Thymus (tissue), 11 donors: Measurements from ENCODE around the gene CDHR3. TPM values are rescaled to one million over a fixed set of nuclear protein-coding genes. Genes with fewer than 3 reads are reported as not detected.

Experiments
- DNase-seq, 9 donors: peaks; one replicate each; pipeline ENCODE4 v3.0.0-alpha.2; 2013; ENCODE audit warnings: low spot score in 9 of 9, low read depth in 6 of 9, missing footprints in 1 of 9
- H3K27ac ChIP-seq, 2 donors: one replicate each; pipeline ENCODE4 v1.5.1; 2013; ENCODE audit warnings: control low read depth in 1 of 2, low read depth in 1 of 2, low read length in 1 of 2, mild to moderate bottlenecking in 1 of 2, moderate library complexity in 1 of 2
- H3K27me3 ChIP-seq, 2 donors: one replicate each; pipeline ENCODE4 v1.5.1; 2013; ENCODE audit warnings: low read length in 1 of 2; ENCODE audit not compliant: control insufficient read depth in 2 of 2, insufficient read depth in 1 of 2
- H3K36me3 ChIP-seq, 2 donors: one replicate each; pipeline ENCODE4 v1.5.1; 2013; ENCODE audit warnings: low read length in 1 of 2, mild to moderate bottlenecking in 1 of 2, moderate library complexity in 1 of 2; ENCODE audit not compliant: control insufficient read depth in 2 of 2, insufficient read depth in 2 of 2
- H3K4me1 ChIP-seq, 2 donors: one replicate each; pipeline ENCODE4 v1.5.1; 2013; ENCODE audit warnings: low read length in 2 of 2; ENCODE audit not compliant: control insufficient read depth in 2 of 2, insufficient read depth in 2 of 2
- H3K4me3 ChIP-seq, 2 donors: one replicate each; pipeline ENCODE4 v1.5.1; 2013; ENCODE audit warnings: low read length in 2 of 2, control low read depth in 1 of 2, mild to moderate bottlenecking in 1 of 2
- H3K9me3 ChIP-seq, 2 donors: one replicate each; pipeline ENCODE4 v1.5.1; 2013; ENCODE audit warnings: low read length in 1 of 2, mild to moderate bottlenecking in 1 of 2; ENCODE audit not compliant: control insufficient read depth in 2 of 2, insufficient read depth in 1 of 2
- WGBS: extraction: QIAGEN DNeasy Blood & Tissue Kit; methylation state at CpG from one replicate; pipeline ENCODE4 v1.1.7; 2013; 5-methylcytosine and 5-hydroxymethylcytosine counted together
- polyA plus RNA-seq: library from polyadenylated mRNA; stranded (reverse); fragments of 200-250 nt; gene quantifications from one replicate; pipeline ENCODE4 v1.2.3, GENCODE V29; 2013
- total RNA-seq: library from RNA; stranded (reverse); fragments of 120-200 nt; gene quantifications from one replicate; pipeline ENCODE4 v1.2.4, GENCODE V29; 2013
- donor health status: healthy.

CDHR3 gene
- total and polyA plus RNA-seq, 2 donors: 2.2 TPM

DNA sequence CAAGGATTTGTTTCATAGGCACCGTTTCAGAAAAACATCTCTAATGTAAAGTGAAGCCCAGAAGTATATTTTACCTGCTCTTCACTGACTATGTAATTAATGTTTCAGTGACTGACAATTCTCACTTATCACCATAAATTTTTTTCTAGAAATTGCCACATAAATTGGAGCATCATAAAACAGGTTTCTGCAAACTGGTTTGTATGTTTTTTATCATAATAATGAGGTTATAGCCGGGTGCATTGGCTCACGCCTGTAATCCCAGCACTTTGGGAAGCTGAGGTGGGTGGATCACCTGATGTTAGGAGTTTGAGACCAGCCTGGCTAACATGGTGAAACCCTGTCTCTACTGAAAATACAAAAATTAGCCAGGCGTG, 109.6 kb downstream of the CDHR3 start:
- Histone ChIP-seq H3K27me3 (no peaks in the 10 kb centered on the region), H3K27ac (peak overlapping the region; percentile 97 to 100), H3K4me3 (no peak overlapping the region), H3K36me3 (no peaks in the 10 kb centered on the region), H3K9me3 (no peaks in the 10 kb centered on the region), H3K4me1 (peaks cover 36 to 69% of the 10 kb centered on the region in 2 donors)
- no peak for DNase-seq
- 77% methylated on average over 4 of the region's 4 CpGs for WGBS

DNA sequence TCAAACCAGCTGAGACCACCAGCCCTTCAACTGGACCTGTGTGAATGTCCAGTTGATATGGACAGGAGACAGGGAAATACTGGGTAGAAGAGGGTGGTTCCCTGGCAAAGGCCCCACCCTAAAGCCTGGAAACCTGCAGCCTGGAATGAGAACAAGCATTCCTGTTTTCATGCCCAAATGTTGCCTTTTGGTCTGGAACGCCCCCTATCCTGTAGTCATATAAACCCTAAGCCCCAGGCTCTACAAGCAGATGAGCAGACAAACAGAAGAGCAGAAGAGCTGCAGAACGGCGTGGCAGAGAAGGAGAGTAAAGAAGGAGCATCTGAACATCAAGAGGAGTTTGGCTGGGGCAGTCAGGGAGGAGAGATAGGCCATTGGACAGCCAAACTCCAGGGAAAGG, 110.6 kb downstream of the CDHR3 start:
- 97% methylated on average over 3 of the region's 3 CpGs for WGBS
- Histone ChIP-seq H3K4me1 (peaks cover 31 to 62% of the 10 kb centered on the region in 2 donors), H3K27me3 (no peaks in the 10 kb centered on the region), H3K36me3 (no peaks in the 10 kb centered on the region), H3K27ac (no peak overlapping the region), H3K9me3 (no peaks in the 10 kb centered on the region), H3K4me3 (no peak overlapping the region)
- DNase-seq: no peak

DNA sequence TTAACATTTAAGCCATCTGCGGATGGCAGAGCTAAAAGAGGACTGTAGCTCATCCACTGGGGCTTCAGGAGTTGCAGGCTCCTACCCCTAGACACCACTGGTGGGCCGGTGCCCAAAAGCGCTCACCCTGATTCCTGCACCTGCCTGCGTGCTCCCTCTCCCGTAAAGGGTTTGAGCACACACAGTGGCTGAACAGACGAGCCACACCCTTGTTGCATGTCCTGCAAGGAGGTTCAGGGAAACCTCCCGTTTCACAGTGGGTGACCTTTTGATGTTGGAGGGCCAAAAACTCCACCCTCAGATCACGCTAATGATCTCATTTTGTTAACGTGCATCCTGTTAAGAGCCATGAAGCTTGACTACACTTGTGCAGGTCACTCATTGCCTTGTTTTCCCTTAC, 111.2 kb downstream of the CDHR3 start:
- WGBS: 92% methylated on average over 9 of the region's 9 CpGs
- Histone ChIP-seq H3K27me3 (no peaks in the 10 kb centered on the region), H3K27ac (no peak overlapping the region), H3K4me1 (peaks cover 30 to 57% of the 10 kb centered on the region in 2 donors), H3K9me3 (no peaks in the 10 kb centered on the region), H3K36me3 (no peaks in the 10 kb centered on the region), H3K4me3 (no peak overlapping the region)
- DNase-seq: no peak

DNA sequence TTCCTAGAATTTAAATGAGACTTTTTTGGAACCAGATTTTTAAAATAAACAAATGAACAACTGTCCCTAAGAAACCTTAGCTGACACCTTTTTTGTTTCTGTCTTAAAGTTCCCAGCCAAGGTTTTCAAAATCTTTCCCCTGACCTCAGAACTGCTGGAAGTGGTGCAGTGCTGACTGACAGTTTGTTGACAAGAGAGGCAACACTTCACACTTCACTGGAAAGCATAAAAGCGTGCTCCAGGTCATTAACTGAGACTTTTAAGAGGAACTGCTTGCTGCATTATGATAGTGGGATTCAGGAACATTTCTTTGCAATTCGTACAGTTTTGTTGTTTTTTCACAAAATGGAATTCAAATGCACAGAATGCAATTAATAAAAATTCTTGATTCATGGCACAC, 112.9 kb downstream of the CDHR3 start:
- H3K36me3 ChIP-seq: no peaks in the 10 kb centered on the region
- H3K4me1 ChIP-seq: peaks cover 18 to 40% of the 10 kb centered on the region in 2 donors
- H3K4me3 ChIP-seq: no peak overlapping the region
- 51% methylated on average over 2 of the region's 2 CpGs for WGBS
- H3K9me3 ChIP-seq: no peaks in the 10 kb centered on the region
- no peaks in the 10 kb centered on the region for H3K27me3 ChIP-seq
- no peak overlapping the region for H3K27ac ChIP-seq
- DNase-seq: peak in 1 of 9 donors; percentile 33

DNA sequence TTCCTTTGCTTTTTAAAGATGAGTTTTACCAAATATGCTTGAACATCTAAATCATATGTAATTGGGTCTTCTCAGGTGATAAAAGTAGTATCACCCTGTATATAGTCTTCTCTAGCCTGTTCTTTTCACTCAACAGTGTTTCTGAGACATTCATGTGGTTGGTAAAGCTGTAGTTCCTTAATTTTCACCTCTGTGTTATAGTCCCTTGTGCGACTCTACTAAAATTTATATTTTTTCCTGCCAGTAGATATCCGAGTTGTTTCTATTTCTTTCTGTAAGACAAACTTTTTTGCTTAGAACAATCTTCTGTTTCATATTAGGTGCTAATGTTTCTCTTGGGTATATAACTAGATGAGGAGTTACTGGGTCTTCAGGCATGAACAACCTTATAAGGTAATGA, 113.5 kb downstream of the CDHR3 start:
- Histone ChIP-seq H3K36me3 (no peaks in the 10 kb centered on the region), H3K27me3 (no peaks in the 10 kb centered on the region), H3K27ac (no peak overlapping the region), H3K4me1 (peaks cover 14 to 34% of the 10 kb centered on the region in 2 donors), H3K4me3 (no peak overlapping the region), H3K9me3 (no peaks in the 10 kb centered on the region)
- WGBS: 89% methylated on average over 2 of the region's 2 CpGs
- DNase-seq: no peak

DNA sequence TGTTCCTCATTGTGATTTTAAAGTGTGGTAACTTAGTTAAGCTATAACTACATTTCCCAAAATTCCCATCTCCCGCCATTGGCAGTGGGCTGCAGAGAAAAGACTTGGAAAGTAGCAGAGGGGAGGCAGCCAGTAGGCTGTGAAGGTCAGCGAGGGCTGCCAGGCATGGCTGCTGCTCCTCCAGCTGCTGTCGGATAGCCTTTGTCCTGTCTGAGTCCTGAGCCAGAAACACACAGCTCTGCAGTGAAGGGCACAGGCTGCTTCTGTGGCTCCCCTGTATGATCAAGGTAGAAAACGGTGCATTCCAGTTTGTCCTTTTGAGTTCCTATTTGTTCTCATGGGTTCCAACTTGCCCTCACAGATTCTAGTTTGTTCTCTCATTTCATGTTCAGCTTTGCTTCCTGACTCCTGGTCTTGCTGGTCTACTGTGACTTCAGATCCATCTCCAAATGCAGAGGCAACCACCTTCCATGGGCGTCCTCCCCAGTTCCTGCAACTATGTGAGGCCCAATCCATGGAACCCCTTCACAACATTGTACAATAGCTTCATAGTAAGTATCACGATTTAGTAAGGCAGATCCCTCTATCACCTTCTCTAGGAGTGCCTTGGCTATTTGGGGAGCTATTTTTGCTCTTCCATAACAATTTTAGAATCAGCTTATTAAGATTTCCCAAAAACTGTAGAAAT, 117.4 kb downstream of the CDHR3 start:
- Histone ChIP-seq H3K4me1 (no peaks in the 10 kb centered on the region), H3K36me3 (no peaks in the 10 kb centered on the region), H3K4me3 (no peak overlapping the region), H3K27ac (no peak overlapping the region), H3K27me3 (no peaks in the 10 kb centered on the region), H3K9me3 (no peaks in the 10 kb centered on the region)
- WGBS: 98% methylated on average over 6 of the region's 6 CpGs
- no peak for DNase-seq

DNA sequence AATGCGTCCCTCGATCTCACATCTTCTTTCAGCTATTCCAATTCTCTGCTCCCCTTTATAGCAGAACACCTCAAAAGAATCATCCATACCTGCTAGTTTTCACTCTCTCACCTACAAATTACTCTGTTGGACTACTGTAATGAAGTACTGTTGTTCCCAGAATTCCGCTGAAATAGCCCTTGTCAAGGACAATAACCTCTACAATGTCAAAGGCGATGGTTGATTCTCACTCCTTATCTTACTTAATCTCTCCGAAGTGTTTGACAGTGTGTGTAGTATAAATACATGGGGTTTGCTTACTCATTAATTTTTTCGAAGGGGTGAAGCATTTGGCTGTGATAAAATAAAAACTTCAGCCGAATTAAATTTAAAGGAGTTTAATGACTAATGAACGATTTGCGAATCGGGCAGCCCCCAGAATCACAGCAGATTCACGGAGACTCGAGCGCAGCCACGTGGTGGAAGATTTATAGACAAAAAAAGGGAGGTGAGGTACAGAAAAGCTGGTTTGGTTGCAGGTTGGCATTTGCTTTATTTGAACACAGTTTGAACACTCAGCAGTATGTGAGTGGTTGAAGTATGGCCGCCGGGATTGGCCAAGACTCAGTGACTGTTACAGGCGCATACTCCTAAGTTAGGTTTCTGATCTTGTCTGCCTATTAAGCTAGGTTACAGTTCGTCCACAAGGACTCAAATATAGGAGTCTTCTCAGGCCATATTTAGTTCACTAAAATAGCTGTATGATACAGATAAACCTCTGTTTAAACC, 119.2 kb downstream of the CDHR3 start:
- WGBS: 97% methylated on average over 18 of the region's 18 CpGs
- no peaks in the 10 kb centered on the region for H3K9me3 ChIP-seq
- no peaks in the 10 kb centered on the region for H3K27me3 ChIP-seq
- DNase-seq: no peak
- H3K4me3 ChIP-seq: no peak overlapping the region
- no peak overlapping the region for H3K27ac ChIP-seq
- H3K4me1 ChIP-seq: no peaks in the 10 kb centered on the region
- no peaks in the 10 kb centered on the region for H3K36me3 ChIP-seq

Other genes starting within 250 kb of the CDHR3 start
- gene ATXN7L1, start 86.7 kb upstream of the CDHR3 start, total RNA-seq: 7.2 TPM
- 7.8 TPM for gene ATXN7L1, start 86.7 kb upstream of the CDHR3 start, polyA plus RNA-seq
- 22.4 TPM for gene SYPL1, start 149.0 kb downstream of the CDHR3 start, total RNA-seq
- gene SYPL1, start 149.0 kb downstream of the CDHR3 start, polyA plus RNA-seq: 77.0 TPM